HepG2 (cell line): ENCODE results near the gene C10orf143. TPM values are rescaled to one million over a fixed set of nuclear protein-coding genes. Genes with fewer than 3 reads are reported as not detected.

Source experiments
- ATAC-seq: fragments of 200-7000 bp; cut with Tn5 transposase; 3 replicates; pipeline ENCODE4 v1.9.1; 2020; ENCODE audit warnings: mild to moderate bottlenecking, moderate library complexity
- BruUV-seq: library from RNA; stranded (reverse); fragments of 400-500 nt; replicated peaks from 2 replicates; lab custom pipeline; 2021; lab: Mats Ljungman, UMichigan
- CTCF ChIA-PET: fragments of 300-600 bp; formaldehyde crosslinking; extraction: SDS; loops from one replicate; lab custom pipeline; 2021; ENCODE audit warnings: low total read pairs, inconsistent platforms, low intra/inter-chr PET ratio; lab: Yijun Ruan, JAX
- POLR2A ChIA-PET: fragments of 350-600 bp; sonication (Branson Sonifier 250); formaldehyde crosslinking; loops from one replicate; lab custom pipeline; 2020; ENCODE audit warnings: antibody characterized with exemption, inconsistent platforms; lab: Yijun Ruan, JAX
- DNase-seq: peaks from one replicate; pipeline ENCODE4 v3.0.0-alpha.2; 2015; ENCODE audit warnings: low spot score
- FAIRE-seq: peaks from 3 replicates; lab custom pipeline; 2011; peaks lifted over from hg19 to GRCh38; lab: Jason Lieb, UNC
- H2AFZ ChIP-seq: one replicate; pipeline ENCODE4 v1.6.1; 2011; ENCODE audit warnings: low read length, inconsistent platforms
- H3K27ac ChIP-seq: fragments of 300-600 bp; 3 replicates; pipeline ENCODE4 v1.8.0; 2011; ENCODE audit warnings: mixed run types, mild to moderate bottlenecking, mixed read lengths, low read length, inconsistent platforms; ENCODE audit not compliant: insufficient read depth; ENCODE audit errors: extremely low read length
- H3K27me3 ChIP-seq, 2 experiments: fragments of 200-600 bp in 1 of 2; 2 replicates in 1 of 2; 3 replicates in 1 of 2; pipeline versions ENCODE4 v1.6.0 to v1.8.0; 2011; ENCODE audit warnings: low read length in 2 of 2, mild to moderate bottlenecking in 2 of 2, moderate library complexity in 2 of 2, inconsistent platforms in 1 of 2; ENCODE audit not compliant: insufficient read depth in 2 of 2, control insufficient read depth in 1 of 2
- H3K36me3 ChIP-seq, 2 experiments: fragments of 200-600 bp in 1 of 2; replicated peaks in 1 of 2; 2 replicates in 1 of 2; 3 replicates in 1 of 2; pipeline versions ENCODE4 v1.5.1 to v1.8.0; 2011; ENCODE audit warnings: low read length in 2 of 2, inconsistent platforms in 1 of 2; ENCODE audit not compliant: insufficient read depth in 2 of 2, control insufficient read depth in 1 of 2
- H3K4me1 ChIP-seq: 2 replicates; pipeline ENCODE4 v1.5.1; 2012; ENCODE audit warnings: low read length, inconsistent platforms; ENCODE audit not compliant: insufficient read depth
- H3K4me2 ChIP-seq: 2 replicates; pipeline ENCODE4 v1.6.0; 2011; ENCODE audit warnings: low read depth, low read length, inconsistent platforms
- H3K4me3 ChIP-seq, 3 experiments: fragments of 200-600 bp in 1 of 3; sonication (generic), shearing (Covaris generic) in 1 of 3; replicated peaks in 1 of 3; 2 replicates each; pipeline ENCODE4 v1.5.1; 2011 to 2016; ENCODE audit warnings: low read length in 3 of 3, inconsistent platforms in 2 of 3, low read depth in 2 of 3, mild to moderate bottlenecking in 2 of 3, control low read depth in 1 of 3, mixed read lengths in 1 of 3; ENCODE audit not compliant: insufficient read depth in 1 of 3
- H3K79me2 ChIP-seq: one replicate; pipeline ENCODE4 v1.6.1; 2011; ENCODE audit warnings: low read length, inconsistent platforms; ENCODE audit not compliant: insufficient read depth
- H3K9ac ChIP-seq: 2 replicates; pipeline ENCODE4 v1.6.0; 2011; ENCODE audit warnings: mild to moderate bottlenecking, low read depth, low read length, inconsistent platforms; ENCODE audit not compliant: insufficient read depth
- H3K9me3 ChIP-seq: 2 replicates; pipeline ENCODE4 v1.5.1; 2012; ENCODE audit warnings: mild to moderate bottlenecking, low read length
- H4K20me1 ChIP-seq: 2 replicates; pipeline ENCODE4 v1.6.0; 2011; ENCODE audit warnings: inconsistent platforms, mild to moderate bottlenecking, low read length, moderate library complexity; ENCODE audit not compliant: insufficient read depth
- AFF4 ChIP-seq: sonication (generic); formaldehyde crosslinking; IDR thresholded peaks from 2 replicates; pipeline ENCODE4 v1.4.0; 2020; ENCODE audit warnings: missing genetic modification reagents
- ETV5 ChIP-seq: IDR thresholded peaks from 2 replicates; pipeline ENCODE4 v1.6.1; 2018; ENCODE audit warnings: missing biosample characterization, missing genetic modification reagents, inconsistent platforms, borderline replicate concordance
- EZH2 ChIP-seq: conservative IDR thresholded peaks from 2 replicates; pipeline ENCODE4 v1.6.1; 2012; ENCODE audit warnings: mild to moderate bottlenecking, low read depth, low read length, moderate library complexity
- HIVEP1 ChIP-seq: sonication (generic); formaldehyde crosslinking; IDR thresholded peaks from 2 replicates; pipeline ENCODE4 v1.4.0; 2020; ENCODE audit warnings: mild to moderate bottlenecking, missing genetic modification reagents
- MTA3 ChIP-seq: sonication (generic); formaldehyde crosslinking; IDR thresholded peaks from 2 replicates; pipeline ENCODE4 v1.4.0; 2020; ENCODE audit warnings: missing genetic modification reagents
- PLRG1 ChIP-seq: fragments of 450-650 bp; conservative IDR thresholded peaks from 2 replicates; pipeline ENCODE4 v1.6.1; 2016
- PPARG ChIP-seq: conservative IDR thresholded peaks from 2 replicates; pipeline ENCODE4 v1.6.1; 2016; ENCODE audit warnings: missing biosample characterization, missing genetic modification reagents
- SRSF4 ChIP-seq: fragments of 200-400 bp; formaldehyde crosslinking; IDR thresholded peaks from one replicate; pipeline ENCODE4 v1.6.1; 2018; ENCODE audit warnings: mild to moderate bottlenecking, low read depth, low read length, moderate library complexity; ENCODE audit not compliant: poor library complexity, severe bottlenecking
- TCF7L2 ChIP-seq: IDR thresholded peaks from 2 replicates; pipeline ENCODE4 v1.6.1; 2011; ENCODE audit warnings: mild to moderate bottlenecking, low read depth, low read length, moderate library complexity
- ZMAT3 ChIP-seq: sonication (generic); formaldehyde crosslinking; conservative IDR thresholded peaks from 2 replicates; pipeline ENCODE4 v1.7.0; 2021; ENCODE audit warnings: missing genetic modification reagents
- ZNF790 ChIP-seq: sonication (generic); formaldehyde crosslinking; IDR thresholded peaks from 2 replicates; pipeline ENCODE4 v1.8.0; 2022; ENCODE audit warnings: missing genetic modification reagents, mild to moderate bottlenecking, borderline replicate concordance
- WGBS: methylation state at CpG from one replicate; pipeline ENCODE4 v1.1.6; 2017; ENCODE audit warnings: low lambda C conversion rate; 5-methylcytosine and 5-hydroxymethylcytosine counted together
- in situ Hi-C: cut with HindIII; loops from 2 replicates; pipeline ENCODE4 v1.10.0; 2017; ENCODE audit warnings: low pct_unique_long_range_greater_than_20kb; ENCODE audit not compliant: extremely low pct_ligation_motif_present
- intact Hi-C: fragments of 100-400 bp; cut with micrococcal nuclease; formaldehyde crosslinking; loops from one replicate; pipeline ENCODE4 v1.10.0; 2022; ENCODE audit not compliant: unreplicated experiment
- polyA plus RNA-seq, 8 experiments: library from polyadenylated mRNA; depleted of rRNA in 3 of 8; stranded (reverse) in 7 of 8; unstranded in 1 of 8; fragments of >200 nt; fragmentation: Illumina TruSeq in 4 of 8; extraction: Trizol in 4 of 8; gene quantifications; 2 replicates each; pipeline versions ENCODE4 v1.2.1 to v1.2.3, GENCODE V29; 2011 to 2016; ENCODE audit warnings: low read depth in 4 of 8, missing spikeins in 1 of 8, mixed read lengths in 1 of 8; ENCODE audit not compliant: insufficient read depth in 1 of 8
- total RNA-seq, 5 experiments: library from RNA; depleted of rRNA; stranded (reverse); fragments of >200 nt; fragmentation: Illumina TruSeq; extraction: Trizol; gene quantifications; 2 replicates each; pipeline ENCODE4 v1.2.3, GENCODE V29; 2016; ENCODE audit warnings: low read depth in 1 of 5
- TF ChIP-seq, protein P1 (sequence below): sonication (generic); formaldehyde crosslinking; IDR thresholded peaks from 2 replicates; pipeline ENCODE4 v1.5.1; 2020; ENCODE audit warnings: missing genetic modification reagents, mild to moderate bottlenecking, borderline replicate concordance
- TF ChIP-seq, protein P2 (sequence below): IDR thresholded peaks from 2 replicates; pipeline ENCODE4 v1.6.1; 2016; ENCODE audit warnings: low read depth

Gene C10orf143
- total and polyA plus RNA-seq, 2 of the 13 experiments (the other 11 are each of a cell fraction or from before 2014, with no cell fraction given), result 0.21 to 0.91 TPM

DNA sequence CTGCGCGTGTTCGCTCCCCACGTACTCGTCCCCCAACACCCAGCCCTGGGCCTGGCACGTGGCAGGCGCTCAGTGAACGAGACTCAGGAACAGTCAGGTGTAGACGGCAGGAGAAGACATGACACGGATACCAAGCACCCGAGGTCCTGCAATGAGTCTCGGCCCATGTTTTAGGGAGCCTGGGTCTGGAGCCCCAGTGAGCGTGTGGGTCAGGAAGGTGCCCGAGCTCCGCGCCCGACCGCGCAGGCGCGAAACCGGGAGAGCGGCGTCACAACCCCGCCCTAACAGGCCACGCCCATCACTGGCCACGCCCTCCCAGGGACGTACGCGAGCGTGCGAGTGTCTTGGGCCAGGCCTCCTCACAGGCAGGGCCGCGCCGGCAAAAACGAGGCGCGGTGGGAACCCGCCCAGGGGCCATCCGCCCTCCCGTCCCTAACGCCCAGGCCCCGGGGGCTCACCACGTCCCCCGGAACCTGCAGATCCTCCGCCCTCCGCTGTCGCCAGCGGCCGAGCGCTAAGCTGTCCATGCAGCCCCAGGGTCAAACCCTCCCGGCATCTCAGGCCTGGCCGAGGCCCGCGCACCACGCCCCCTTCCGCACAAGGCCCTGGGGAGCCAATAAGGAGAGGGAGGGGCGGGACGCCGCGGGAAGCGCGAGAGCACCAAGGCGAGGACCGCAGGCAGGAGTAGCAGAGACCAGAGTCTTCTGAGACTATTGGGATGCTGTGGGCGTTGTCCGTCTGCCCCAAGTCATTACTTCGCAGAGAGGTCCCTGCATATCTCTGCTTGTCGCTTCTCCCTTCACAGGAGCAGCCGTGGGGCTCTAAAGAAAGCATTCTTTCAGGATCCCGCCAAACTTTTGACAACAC is at the start of gene C10orf143 (continued):
- TF ChIP-seq, protein P1, sequence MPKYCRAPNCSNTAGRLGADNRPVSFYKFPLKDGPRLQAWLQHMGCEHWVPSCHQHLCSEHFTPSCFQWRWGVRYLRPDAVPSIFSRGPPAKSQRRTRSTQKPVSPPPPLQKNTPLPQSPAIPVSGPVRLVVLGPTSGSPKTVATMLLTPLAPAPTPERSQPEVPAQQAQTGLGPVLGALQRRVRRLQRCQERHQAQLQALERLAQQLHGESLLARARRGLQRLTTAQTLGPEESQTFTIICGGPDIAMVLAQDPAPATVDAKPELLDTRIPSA, result 0 out of 2 replicates have a peak, but pooled peaks have one; percentile 58
- TF ChIP-seq PPARG (CRISPR knock-in tag) (peak; percentile 41; the same call in 1 of the 2 replicates), ZNF790 (no peak)
- TF ChIP-seq, all 625 proteins: peak for 267

- in situ Hi-C loops, result no loop called here
- POLR2A ChIA-PET, result no interaction called here
- 95% methylated on average over 2 of the region's 2 CpGs for WGBS
- TF ChIP-seq, protein P2, sequence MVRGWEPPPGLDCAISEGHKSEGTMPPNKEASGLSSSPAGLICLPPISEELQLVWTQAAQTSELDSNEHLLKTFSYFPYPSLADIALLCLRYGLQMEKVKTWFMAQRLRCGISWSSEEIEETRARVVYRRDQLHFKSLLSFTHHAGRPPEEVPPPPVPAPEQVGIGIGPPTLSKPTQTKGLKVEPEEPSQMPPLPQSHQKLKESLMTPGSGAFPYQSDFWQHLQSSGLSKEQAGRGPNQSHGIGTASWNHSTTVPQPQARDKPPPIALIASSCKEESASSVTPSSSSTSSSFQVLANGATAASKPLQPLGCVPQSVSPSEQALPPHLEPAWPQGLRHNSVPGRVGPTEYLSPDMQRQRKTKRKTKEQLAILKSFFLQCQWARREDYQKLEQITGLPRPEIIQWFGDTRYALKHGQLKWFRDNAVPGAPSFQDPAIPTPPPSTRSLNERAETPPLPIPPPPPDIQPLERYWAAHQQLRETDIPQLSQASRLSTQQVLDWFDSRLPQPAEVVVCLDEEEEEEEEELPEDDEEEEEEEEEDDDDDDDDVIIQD (CRISPR knock-in tag), result no peak
- TF ChIP-seq TCF7L2, result no peak
- no peak for TF ChIP-seq HIVEP1 (CRISPR knock-in tag)
- TF ChIP-seq MTA3 (CRISPR knock-in tag), result no peak
- TF ChIP-seq ETV5 (CRISPR knock-in tag), result no peak
- TF ChIP-seq EZH2, result no peak
- no peak for TF ChIP-seq AFF4 (CRISPR knock-in tag)
- no peak for TF ChIP-seq ZMAT3 (CRISPR knock-in tag)
- no peak for TF ChIP-seq PLRG1
- TF ChIP-seq SRSF4, result no peak
Measured at GRCh38 chr10:130159192-130159794, 48.7 kb upstream of the C10orf143 start.

More at GRCh38 chr10:130159192-130159794, 48.7 kb upstream of the C10orf143 start:
- no TSS peak for BruUV-seq
- DNase-seq (no peak), ATAC-seq (no peak), FAIRE-seq (no peak)
- no peak overlapping the region for H3K27ac ChIP-seq
- peaks cover 48% of the 10 kb centered on the region for H3K79me2 ChIP-seq
- H3K9me3 ChIP-seq, result no peaks in the 10 kb centered on the region
- no peak overlapping the region for H3K4me3 ChIP-seq
- no peak overlapping the region for H3K9ac ChIP-seq
- CTCF ChIA-PET, result no interaction called here
- intact Hi-C loops, result no loop called here
- H4K20me1 ChIP-seq, result peaks cover 24% of the 10 kb centered on the region
- H3K27me3 ChIP-seq, result no peaks in the 10 kb centered on the region
- no peak overlapping the region for H2AFZ ChIP-seq
- no peaks in the 10 kb centered on the region for H3K4me1 ChIP-seq
- H3K36me3 ChIP-seq, result peaks cover 22 to 58% of the 10 kb centered on the region in 2 experiments
- H3K4me2 ChIP-seq, result no peak overlapping the region
